Stimulated activated CD4-positive, alpha-beta T cell treated with anti-CD3 and anti-CD28 coated beads, Interleukin-12 subunit alpha, Interleukin-12 subunit beta, amount 100 ng/mL, for 48 hours (primary cell): ENCODE results near the gene XKR7.

Experiments used
- DNase-seq, 3 donors: peaks; one replicate each; pipeline ENCODE4 v3.0.0-alpha.2; 2020; ENCODE audit warnings: low read depth in 2 of 3, low spot score in 1 of 3

The XKR7 gene

DNA sequence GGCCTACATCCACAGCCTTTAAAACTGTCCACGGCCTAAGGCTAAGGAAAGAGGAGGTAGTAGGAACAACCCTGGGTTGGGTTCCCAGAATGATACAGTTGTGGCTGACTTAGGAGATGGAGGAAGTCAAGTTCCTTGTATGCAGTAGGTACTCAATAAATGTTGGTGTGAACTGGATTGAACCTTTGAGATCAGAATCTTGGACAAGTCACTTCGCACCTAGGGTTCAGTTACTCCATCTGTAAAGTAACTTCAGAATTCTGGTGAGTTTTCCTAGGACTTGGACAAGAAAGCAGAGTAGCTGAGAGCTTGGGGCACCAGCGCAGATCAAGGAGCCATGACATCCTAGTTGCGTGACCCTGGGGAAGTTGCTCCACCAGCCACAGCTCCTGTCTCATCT, 9.1 kb downstream of the XKR7 start:
- no peak for DNase-seq

DNA sequence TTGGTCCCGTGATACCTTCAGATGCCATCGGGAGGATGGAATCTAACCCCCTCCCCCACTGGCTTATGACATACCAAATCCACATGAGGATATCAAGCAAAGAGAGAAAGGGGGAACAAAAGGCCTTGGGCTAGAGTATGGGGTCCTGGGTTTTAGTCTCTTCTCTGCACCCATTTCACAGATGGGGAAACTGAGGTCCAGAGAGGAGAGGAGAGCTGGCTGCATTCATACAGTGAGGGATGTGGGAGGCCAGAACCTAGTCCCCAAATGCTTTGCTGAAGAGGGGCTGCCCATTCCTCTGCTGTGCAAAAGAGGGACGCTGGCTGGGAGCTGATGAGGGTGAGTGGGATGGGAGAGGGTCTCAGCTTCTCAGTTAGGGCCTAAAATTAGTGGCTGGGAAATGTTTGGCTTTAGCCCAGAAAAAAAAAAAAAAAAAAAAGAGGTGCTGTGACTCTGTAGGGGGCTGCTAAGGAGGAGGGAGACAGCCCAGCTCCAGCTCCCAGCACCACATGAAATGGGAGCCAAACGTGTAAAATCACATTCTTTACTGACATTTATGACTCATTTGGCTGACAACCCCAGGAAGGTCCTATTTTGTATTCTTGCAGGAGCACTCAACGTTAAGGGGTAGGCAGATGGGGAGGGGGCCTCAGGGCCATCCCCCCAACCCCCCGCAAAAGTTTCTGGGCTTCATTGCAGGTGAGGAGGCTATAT, 11.9 kb downstream of the XKR7 start:
- no peak for DNase-seq

- no peak for DNase-seq
These were observed 13.8 kb downstream of the XKR7 start for GRCh38 chr20:31981784-31982183.

GRCh38 chr20:31984981-31985471, 17.1 kb downstream of the XKR7 start:
- no peak for DNase-seq

DNA sequence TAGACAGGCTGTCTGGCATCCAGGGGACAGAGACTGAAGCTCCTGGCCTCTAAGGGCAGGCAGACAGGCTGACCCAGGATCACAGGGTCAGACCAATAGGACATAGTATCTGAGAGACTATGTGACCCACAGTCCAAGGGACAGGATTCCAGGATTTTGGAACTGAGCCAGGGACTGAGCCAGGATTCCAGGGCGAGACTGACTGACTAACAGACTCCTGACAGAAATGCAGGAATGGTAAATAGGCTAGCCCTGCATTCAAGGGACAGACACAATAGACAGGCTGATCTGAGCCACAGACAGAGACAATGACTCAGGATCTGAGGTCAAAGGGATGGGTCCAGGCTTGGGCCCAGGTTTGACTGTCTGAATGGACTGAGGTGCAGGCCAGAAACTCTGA, 19.8 kb downstream of the XKR7 start:
- DNase-seq: no peak

GRCh38 chr20:31988430-31989015, 20.6 kb downstream of the XKR7 start:
- DNase-seq: no peak

GRCh38 chr20:31989030-31989645, 21.2 kb downstream of the XKR7 start:
- no peak for DNase-seq

- no peak for DNase-seq
These were observed 22.8 kb downstream of the XKR7 start for GRCh38 chr20:31990641-31991338.

DNA sequence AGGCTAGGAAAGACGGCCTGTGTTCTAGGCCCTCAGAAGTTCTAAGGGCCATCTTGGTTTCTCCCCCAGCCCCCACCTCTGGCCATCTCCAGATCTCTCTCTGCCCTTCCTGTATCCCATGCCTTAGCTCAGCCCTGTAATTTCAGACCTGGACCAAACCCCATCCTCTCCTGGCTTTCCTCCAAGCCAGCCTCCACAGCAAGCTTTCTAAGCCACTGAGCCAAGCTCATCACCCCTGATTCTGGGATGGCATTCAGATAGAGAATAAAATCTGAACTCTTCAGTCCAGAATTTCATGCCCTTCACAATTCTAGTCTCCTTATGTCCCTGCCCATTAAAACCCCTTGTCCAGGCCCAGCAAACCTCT, 23.4 kb downstream of the XKR7 start:
- no peak for DNase-seq

DNA sequence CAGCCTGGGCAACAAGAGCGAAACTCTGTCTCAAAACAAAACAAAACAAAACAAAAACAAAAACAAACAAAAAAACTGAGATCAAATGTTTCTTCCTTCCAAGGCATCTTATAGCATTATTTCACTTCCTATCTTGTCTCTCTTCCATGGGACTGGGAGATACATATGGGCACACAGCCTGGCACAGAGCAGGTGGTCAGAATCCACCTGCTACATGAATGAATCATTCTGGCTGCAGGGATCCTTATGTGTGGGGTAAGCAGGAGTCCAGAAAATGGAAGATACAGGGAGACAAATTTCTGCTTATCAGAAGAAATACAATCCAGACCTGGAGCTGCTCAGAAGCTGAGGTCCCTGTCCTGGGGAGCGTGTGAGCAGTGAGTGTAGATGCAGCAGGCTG, 24.1 kb downstream of the XKR7 start:
- no peak for DNase-seq

DNA sequence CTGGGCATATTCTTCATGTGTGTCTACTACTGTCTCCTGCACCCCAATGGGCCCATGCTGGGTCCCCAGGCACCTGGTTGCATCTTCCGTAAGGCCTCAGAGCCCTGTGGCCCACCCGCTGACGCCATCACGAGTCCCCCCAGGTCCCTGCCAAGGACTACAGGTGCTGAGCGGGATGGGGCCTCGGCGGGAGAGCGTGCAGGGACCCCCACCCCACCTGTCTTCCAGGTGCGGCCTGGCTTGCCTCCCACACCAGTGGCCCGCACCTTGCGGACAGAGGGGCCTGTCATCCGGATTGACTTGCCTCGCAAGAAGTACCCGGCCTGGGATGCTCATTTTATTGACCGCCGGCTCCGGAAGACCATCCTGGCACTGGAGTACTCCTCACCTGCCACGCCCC, 29.0 kb downstream of the XKR7 start:
- no peak for DNase-seq

- no peak for DNase-seq
These were observed 30.3 kb downstream of the XKR7 start for GRCh38 chr20:31998246-31998645.

DNA sequence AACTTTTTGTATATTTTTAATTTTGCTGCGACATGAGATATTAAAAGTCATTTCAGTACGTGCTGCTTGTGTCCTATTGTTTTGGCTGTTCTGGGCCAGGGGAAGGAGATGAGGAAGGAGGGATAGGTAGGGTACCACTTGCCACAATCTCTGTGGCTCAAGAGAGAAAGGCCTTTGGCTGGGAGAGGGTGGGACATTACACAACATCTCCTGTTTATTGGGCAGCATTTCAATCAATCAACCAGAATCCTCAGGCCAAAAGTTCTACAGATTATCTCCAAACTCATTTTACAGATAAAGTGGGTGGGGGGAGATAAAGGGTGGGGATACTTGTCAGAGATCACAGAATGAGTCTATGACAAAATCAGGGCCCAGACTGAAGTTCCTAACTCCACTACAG, 35.4 kb downstream of the XKR7 start:
- DNase-seq: no peak

DNA sequence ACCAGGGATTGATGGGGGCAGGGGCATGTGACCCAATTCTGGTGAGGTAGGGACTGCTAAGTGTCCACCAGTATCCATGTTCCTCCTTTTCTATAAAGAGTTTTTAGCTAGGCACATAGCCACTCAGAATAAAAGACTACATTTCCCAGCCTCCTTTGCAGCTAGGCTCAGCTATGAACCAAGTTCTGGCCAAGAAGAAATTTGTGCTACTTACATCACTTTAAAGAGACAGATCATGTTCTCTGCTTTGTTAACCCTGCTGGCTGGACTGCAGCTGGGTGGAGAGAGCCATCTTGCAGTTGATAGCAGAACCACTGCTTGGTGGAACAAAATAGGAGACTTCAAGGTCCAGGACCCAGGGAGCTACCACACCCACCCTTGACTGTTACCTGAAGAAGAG, 37.0 kb downstream of the XKR7 start:
- no peak for DNase-seq

- no peak for DNase-seq
These were observed 38.1 kb downstream of the XKR7 start for GRCh38 chr20:32006053-32006452.

- no peak for DNase-seq
These were observed 39.2 kb downstream of the XKR7 start for GRCh38 chr20:32006841-32007786.

GRCh38 chr20:32007787-32008616, 40.1 kb downstream of the XKR7 start:
- no peak for DNase-seq

DNA sequence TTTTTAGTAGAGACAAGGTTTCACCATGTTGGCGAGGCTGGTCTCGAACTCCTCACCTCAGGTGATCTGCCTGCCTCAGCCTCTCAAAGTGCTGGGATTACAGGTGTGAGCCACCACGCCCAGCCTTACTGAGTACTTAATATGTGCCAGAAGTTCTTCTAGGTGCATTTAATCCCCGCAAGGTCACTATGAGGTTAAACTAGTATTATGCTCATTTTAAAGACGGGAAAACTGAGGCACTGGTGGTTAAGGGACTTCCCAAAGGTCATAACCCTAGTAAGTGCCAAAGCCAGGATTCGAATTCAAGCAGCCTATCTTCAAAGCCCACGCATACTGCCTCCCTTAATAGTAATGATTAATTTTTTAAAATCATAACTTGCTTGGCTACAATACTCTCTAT, 41.6 kb downstream of the XKR7 start:
- no peak for DNase-seq

DNA sequence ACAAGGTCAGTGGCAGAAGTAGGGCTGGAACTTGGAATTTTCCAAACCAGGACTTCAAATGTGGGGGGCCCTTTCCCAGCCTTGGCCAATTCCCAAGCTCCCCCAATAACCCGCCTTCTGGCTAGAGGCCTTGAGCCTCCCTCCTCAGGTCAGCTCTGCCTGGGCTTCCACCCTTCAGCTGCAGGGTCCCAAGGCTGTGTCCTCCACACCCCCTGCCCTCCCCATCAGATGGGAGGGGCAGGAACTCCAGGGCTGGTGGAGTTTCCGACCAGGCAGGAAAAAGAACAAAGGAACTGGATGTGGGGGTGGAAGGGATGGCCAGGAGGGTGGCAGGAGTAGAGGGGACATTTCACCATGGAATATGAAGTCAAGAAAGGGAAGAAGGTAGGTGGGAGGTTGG, 42.1 kb downstream of the XKR7 start, which contains the start of gene CCM2L:
TSS of gene CCM2L (plus strand) at position 338 of the 400 bp plus-strand sequence. CDS start at position 355, 17 bp downstream.
- DNase-seq: no peak

DNA sequence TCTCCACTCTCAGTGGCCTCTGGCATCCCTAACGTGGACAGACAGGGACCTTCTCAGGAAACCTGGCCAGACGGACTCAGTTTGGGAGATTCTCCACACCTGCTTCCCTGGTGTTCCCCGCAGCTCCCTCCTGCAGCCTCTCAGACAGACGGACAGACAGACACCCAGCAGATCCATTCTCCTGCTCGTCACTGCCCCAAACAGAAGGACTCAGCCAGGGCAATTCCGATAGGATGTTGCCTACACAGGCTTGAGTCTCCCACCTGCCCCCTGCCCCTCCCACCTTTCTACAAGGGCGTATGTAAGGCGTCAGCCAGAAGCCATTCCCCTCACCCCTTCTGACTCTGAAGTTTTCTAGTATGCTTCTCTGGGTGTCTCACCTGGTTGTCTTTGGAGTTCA, 42.7 kb downstream of the XKR7 start:
- DNase-seq: no peak
